Neural progenitor cell (in vitro differentiated cells): ENCODE measurements around the gene LGI4. TPM values are rescaled to one million over a fixed set of nuclear protein-coding genes. Genes with fewer than 3 reads are reported as not detected.

Experiments
- DNase-seq: peaks from one replicate; pipeline ENCODE4 v3.0.0-alpha.2; 2016; ENCODE audit warnings: low spot score
- H2AFZ ChIP-seq: fragments of 200-600 bp; sonication (generic); replicated peaks from 2 replicates; pipeline ENCODE4 v1.6.1; 2016; ENCODE audit warnings: antibody characterized with exemption
- H3F3A ChIP-seq: fragments of 200-600 bp; sonication (generic); 2 replicates; pipeline ENCODE4 v1.6.1; 2016; ENCODE audit warnings: antibody characterized with exemption, low read depth
- H3K27ac ChIP-seq: fragments of 200-600 bp; sonication (generic); 2 replicates; pipeline ENCODE4 v1.5.1; 2016; ENCODE audit warnings: mild to moderate bottlenecking
- H3K27me3 ChIP-seq: fragments of 200-600 bp; sonication (generic); 2 replicates; pipeline ENCODE4 v1.6.1; 2016; ENCODE audit warnings: mild to moderate bottlenecking, moderate library complexity
- H3K36me3 ChIP-seq: fragments of 200-600 bp; sonication (generic); 2 replicates; pipeline ENCODE4 v1.5.1; 2016
- H3K4me1 ChIP-seq: fragments of 200-600 bp; sonication (generic); 2 replicates; pipeline ENCODE4 v1.6.1; 2016; ENCODE audit warnings: mixed run types
- H3K4me2 ChIP-seq: fragments of 200-600 bp; sonication (generic); 2 replicates; pipeline ENCODE4 v1.6.1; 2016
- H3K4me3 ChIP-seq: fragments of 200-600 bp; sonication (generic); 2 replicates; pipeline ENCODE4 v1.5.1; 2016
- H3K79me2 ChIP-seq: fragments of 200-600 bp; sonication (generic); 2 replicates; pipeline ENCODE4 v1.6.1; 2016; ENCODE audit warnings: low read depth
- H3K9ac ChIP-seq: fragments of 200-600 bp; sonication (generic); 2 replicates; pipeline ENCODE4 v1.6.1; 2016
- H3K9me3 ChIP-seq: fragments of 200-600 bp; sonication (generic); 2 replicates; pipeline ENCODE4 v1.5.1; 2016; ENCODE audit warnings: low read depth
- H4K20me1 ChIP-seq: fragments of 200-600 bp; sonication (generic); 2 replicates; pipeline ENCODE4 v1.6.1; 2016; ENCODE audit warnings: low read depth
- H3K27ac Mint-ChIP-seq: 3 replicates; pipeline ENCODE4 v1.8.0; 2021; ENCODE audit warnings: mixed read lengths
- H3K27me3 Mint-ChIP-seq: 2 replicates; pipeline ENCODE4 v1.8.0; 2022; ENCODE audit warnings: low read depth, mild to moderate bottlenecking, inconsistent platforms, moderate library complexity, mixed read lengths; ENCODE audit not compliant: insufficient read depth
- H3K36me3 Mint-ChIP-seq: 3 replicates; pipeline ENCODE4 v1.8.0; 2021; ENCODE audit warnings: mixed read lengths
- H3K4me1 Mint-ChIP-seq: 3 replicates; pipeline ENCODE4 v1.8.0; 2021; ENCODE audit warnings: mixed read lengths
- H3K4me3 Mint-ChIP-seq: 3 replicates; pipeline ENCODE4 v1.8.0; 2021; ENCODE audit warnings: mild to moderate bottlenecking, moderate library complexity, mixed read lengths
- H3K9me3 Mint-ChIP-seq: 3 replicates; pipeline ENCODE4 v1.8.0; 2020; ENCODE audit warnings: mixed read lengths
- EZH2 ChIP-seq: fragments of 200-600 bp; sonication (generic); IDR thresholded peaks from 2 replicates; pipeline ENCODE4 v1.6.1; 2017; ENCODE audit warnings: antibody characterized with exemption, mild to moderate bottlenecking, moderate library complexity
- EZH2phosphoT487 ChIP-seq: fragments of 200-600 bp; sonication (generic); IDR thresholded peaks from 2 replicates; pipeline ENCODE4 v1.6.1; 2017; ENCODE audit warnings: antibody characterized with exemption
- total RNA-seq: library from RNA; depleted of rRNA; stranded (reverse); fragments of >200 nt; gene quantifications from 2 replicates; pipeline ENCODE4 v1.2.3, GENCODE V29; 2015; ENCODE audit warnings: low replicate concordance
- TF ChIP-seq, protein P1 (sequence below): fragments of 200-600 bp; sonication (generic); IDR thresholded peaks from 2 replicates; pipeline ENCODE4 v1.5.1; 2017; ENCODE audit warnings: antibody characterized with exemption, mild to moderate bottlenecking

The LGI4 gene
- total RNA-seq, 1 donor from 2014 or later: not detected

DNA sequence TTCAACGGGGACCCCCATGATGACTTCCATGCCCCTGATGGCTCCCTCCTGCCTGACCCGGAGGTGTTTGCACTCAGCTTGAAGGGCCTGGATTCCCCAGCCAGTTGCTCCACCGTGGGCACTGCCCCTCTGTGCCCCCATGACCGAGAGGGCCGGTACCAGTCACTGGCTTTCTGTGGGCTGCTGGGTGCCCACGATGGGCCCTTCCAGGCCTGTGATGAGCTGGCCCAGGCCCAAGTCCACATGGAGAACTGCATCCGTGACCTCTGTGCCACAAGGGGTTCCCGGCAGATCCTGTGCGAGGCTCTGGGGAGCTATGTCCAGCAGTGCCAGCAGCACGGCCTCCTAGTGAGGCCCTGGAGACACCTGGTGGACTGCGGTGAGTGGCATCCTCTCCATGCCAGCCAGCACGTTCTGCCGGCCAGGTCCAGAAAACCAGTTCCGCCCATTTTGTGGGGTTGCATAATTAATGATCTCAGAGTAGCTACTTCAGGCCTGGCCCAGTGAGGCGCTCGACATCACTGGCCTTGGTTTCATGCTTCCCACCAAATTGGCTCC, 54.2 kb downstream of the LGI4 start:
- H4K20me1 ChIP-seq: no peaks in the 10 kb centered on the region
- H3K4me2 ChIP-seq: no peak overlapping the region
- peaks cover 4% of the 10 kb centered on the region for H3K9me3 Mint-ChIP-seq
- no peaks in the 10 kb centered on the region for H3K36me3 Mint-ChIP-seq
- no peak overlapping the region for H3K27ac Mint-ChIP-seq
- H3K27ac ChIP-seq: no peak overlapping the region
- H3K9me3 ChIP-seq: no peaks in the 10 kb centered on the region
- peaks cover 6% of the 10 kb centered on the region for H3K27me3 Mint-ChIP-seq
- no peaks in the 10 kb centered on the region for H3K4me1 Mint-ChIP-seq
- no peaks in the 10 kb centered on the region for H3K27me3 ChIP-seq
- no peak overlapping the region for H2AFZ ChIP-seq
- TF ChIP-seq EZH2 (no peak), EZH2phosphoT487 (no peak)
- TF ChIP-seq, protein P1, sequence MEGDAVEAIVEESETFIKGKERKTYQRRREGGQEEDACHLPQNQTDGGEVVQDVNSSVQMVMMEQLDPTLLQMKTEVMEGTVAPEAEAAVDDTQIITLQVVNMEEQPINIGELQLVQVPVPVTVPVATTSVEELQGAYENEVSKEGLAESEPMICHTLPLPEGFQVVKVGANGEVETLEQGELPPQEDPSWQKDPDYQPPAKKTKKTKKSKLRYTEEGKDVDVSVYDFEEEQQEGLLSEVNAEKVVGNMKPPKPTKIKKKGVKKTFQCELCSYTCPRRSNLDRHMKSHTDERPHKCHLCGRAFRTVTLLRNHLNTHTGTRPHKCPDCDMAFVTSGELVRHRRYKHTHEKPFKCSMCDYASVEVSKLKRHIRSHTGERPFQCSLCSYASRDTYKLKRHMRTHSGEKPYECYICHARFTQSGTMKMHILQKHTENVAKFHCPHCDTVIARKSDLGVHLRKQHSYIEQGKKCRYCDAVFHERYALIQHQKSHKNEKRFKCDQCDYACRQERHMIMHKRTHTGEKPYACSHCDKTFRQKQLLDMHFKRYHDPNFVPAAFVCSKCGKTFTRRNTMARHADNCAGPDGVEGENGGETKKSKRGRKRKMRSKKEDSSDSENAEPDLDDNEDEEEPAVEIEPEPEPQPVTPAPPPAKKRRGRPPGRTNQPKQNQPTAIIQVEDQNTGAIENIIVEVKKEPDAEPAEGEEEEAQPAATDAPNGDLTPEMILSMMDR: no peak
- no peaks in the 10 kb centered on the region for H3K79me2 ChIP-seq
- H3K9ac ChIP-seq: no peak overlapping the region
- H3K4me1 ChIP-seq: no peaks in the 10 kb centered on the region
- no peak overlapping the region for H3K4me3 Mint-ChIP-seq
- no peaks in the 10 kb centered on the region for H3F3A ChIP-seq
- H3K36me3 ChIP-seq: no peaks in the 10 kb centered on the region
- no peak overlapping the region for H3K4me3 ChIP-seq
- DNase-seq: no peak

DNA sequence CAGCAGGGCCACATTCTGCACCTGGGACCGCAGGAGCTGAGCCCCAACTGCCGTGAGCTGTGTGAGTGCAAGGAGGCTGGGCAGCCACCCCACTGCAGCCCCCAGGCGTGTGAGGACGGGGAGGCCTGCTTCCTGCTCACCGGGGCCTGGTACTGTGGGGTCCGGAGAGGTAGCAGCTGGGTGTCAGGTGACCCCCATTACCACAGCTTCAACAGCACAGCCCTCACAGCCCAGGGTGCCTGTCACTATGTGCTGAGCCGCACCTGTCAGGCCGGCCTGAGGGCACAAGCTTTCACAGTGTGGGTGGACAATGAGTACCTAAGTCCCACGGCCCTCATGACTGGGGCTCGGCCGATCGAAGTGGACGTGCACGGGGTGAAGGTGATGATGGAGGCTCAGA, 55.0 kb downstream of the LGI4 start:
- Mint-ChIP-seq H3K27ac (no peak overlapping the region), H3K9me3 (peaks cover 4% of the 10 kb centered on the region), H3K36me3 (no peaks in the 10 kb centered on the region), H3K4me1 (no peaks in the 10 kb centered on the region), H3K4me3 (no peak overlapping the region), H3K27me3 (peaks cover 4% of the 10 kb centered on the region)
- Histone ChIP-seq H3K9ac (no peak overlapping the region), H3K79me2 (no peaks in the 10 kb centered on the region), H3K9me3 (no peaks in the 10 kb centered on the region), H3K27me3 (no peaks in the 10 kb centered on the region), H4K20me1 (no peaks in the 10 kb centered on the region), H2AFZ (no peak overlapping the region), H3K36me3 (no peaks in the 10 kb centered on the region), H3K4me1 (no peaks in the 10 kb centered on the region), H3K4me3 (no peak overlapping the region), H3K27ac (no peak overlapping the region), H3K4me2 (no peak overlapping the region), H3F3A (no peaks in the 10 kb centered on the region)
- TF ChIP-seq EZH2 (no peak), EZH2phosphoT487 (no peak)
- TF ChIP-seq, protein P1: no peak
- no peak for DNase-seq

DNA sequence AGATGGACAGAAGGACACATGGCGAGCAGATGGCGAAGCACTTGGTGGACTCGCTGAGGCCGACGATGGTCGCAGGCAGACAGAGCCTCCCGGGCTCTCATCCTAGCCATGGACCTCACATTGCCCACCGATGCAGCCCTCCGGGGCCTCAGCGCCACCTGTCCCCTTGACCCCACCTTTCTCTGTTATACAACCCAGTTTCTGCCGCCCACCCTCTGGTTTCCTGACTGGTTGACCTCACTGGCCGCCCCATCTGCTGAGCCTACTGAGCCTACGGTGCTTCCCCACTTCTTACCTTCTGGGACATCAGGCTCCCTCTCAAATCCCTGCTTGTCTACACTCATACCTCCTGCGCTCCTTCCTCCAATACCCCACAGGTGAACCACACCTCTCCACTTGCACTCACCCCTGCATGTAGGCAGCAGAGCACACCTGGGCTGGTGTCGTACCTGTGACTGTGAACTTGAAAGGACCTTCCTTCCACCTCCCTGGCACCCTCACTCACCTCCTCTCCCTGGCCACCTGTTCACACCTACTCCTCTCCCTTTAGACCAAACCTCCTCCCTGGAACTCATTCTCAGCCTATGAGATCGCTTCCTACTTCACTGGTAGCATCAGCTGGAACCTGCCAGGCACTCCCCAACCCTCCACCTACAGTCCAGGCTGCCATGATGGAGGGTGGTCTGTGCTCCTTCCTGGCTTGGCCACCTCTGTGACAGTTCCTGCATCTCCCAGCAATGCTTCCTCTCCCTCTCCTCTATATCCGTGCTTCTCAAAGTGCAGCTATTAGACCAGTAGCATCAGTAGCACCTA, 57.2 kb downstream of the LGI4 start:
- Histone ChIP-seq H2AFZ (no peak overlapping the region), H4K20me1 (no peaks in the 10 kb centered on the region), H3K27me3 (no peaks in the 10 kb centered on the region), H3K4me1 (no peaks in the 10 kb centered on the region), H3F3A (no peaks in the 10 kb centered on the region), H3K79me2 (no peaks in the 10 kb centered on the region), H3K4me3 (no peak overlapping the region), H3K36me3 (no peaks in the 10 kb centered on the region), H3K9me3 (no peaks in the 10 kb centered on the region), H3K9ac (no peak overlapping the region), H3K27ac (no peak overlapping the region), H3K4me2 (no peak overlapping the region)
- TF ChIP-seq, protein P1: no peak
- TF ChIP-seq EZH2 (no peak), EZH2phosphoT487 (no peak)
- H3K27me3 Mint-ChIP-seq: peaks cover 4% of the 10 kb centered on the region
- no peak for DNase-seq
- H3K9me3 Mint-ChIP-seq: peaks cover 3% of the 10 kb centered on the region
- no peaks in the 10 kb centered on the region for H3K4me1 Mint-ChIP-seq
- peak overlapping the region; percentile 68 for H3K27ac Mint-ChIP-seq
- H3K36me3 Mint-ChIP-seq: no peaks in the 10 kb centered on the region
- no peak overlapping the region for H3K4me3 Mint-ChIP-seq
